ENCODE results near the gene SPOCK1. TPM values are rescaled to one million over a fixed set of nuclear protein-coding genes. Genes with fewer than 3 reads are reported as not detected.

SPOCK1 gene
- total and polyA plus RNA-seq, 9 of the 15 experiments (the other 6 are each of a cell fraction or from before 2014, with no cell fraction given) = 0.01 to 0.35 (median 0.04) TPM; not detected in 6

- TF ChIP-seq MGA (IDR thresholded peaks at IDR 0.05) (no peak), SREBF1 (IDR thresholded peaks at IDR 0.05; ENCODE audit: borderline replicate concordance, low read depth, low read length) (no peak), ZNF77 (CRISPR knock-in tag; IDR thresholded peaks at IDR 0.05) (no peak), ZNF778 (CRISPR knock-in tag; IDR thresholded peaks at IDR 0.05) (no peak), TAL1 (IDR thresholded peaks at IDR 0.05) (no peak), CREBBP (IDR thresholded peaks at IDR 0.05; ENCODE audit: low read depth, low read length) (no peak), HMBOX1 (IDR thresholded peaks at IDR 0.05) (no peak)
- TF ChIP-seq, protein P1, sequence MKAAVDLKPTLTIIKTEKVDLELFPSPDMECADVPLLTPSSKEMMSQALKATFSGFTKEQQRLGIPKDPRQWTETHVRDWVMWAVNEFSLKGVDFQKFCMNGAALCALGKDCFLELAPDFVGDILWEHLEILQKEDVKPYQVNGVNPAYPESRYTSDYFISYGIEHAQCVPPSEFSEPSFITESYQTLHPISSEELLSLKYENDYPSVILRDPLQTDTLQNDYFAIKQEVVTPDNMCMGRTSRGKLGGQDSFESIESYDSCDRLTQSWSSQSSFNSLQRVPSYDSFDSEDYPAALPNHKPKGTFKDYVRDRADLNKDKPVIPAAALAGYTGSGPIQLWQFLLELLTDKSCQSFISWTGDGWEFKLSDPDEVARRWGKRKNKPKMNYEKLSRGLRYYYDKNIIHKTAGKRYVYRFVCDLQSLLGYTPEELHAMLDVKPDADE (conservative IDR thresholded peaks at IDR 0.05; ENCODE audit: control insufficient read depth, low read depth, low read length) = no peak
- TF ChIP-seq, protein P2, sequence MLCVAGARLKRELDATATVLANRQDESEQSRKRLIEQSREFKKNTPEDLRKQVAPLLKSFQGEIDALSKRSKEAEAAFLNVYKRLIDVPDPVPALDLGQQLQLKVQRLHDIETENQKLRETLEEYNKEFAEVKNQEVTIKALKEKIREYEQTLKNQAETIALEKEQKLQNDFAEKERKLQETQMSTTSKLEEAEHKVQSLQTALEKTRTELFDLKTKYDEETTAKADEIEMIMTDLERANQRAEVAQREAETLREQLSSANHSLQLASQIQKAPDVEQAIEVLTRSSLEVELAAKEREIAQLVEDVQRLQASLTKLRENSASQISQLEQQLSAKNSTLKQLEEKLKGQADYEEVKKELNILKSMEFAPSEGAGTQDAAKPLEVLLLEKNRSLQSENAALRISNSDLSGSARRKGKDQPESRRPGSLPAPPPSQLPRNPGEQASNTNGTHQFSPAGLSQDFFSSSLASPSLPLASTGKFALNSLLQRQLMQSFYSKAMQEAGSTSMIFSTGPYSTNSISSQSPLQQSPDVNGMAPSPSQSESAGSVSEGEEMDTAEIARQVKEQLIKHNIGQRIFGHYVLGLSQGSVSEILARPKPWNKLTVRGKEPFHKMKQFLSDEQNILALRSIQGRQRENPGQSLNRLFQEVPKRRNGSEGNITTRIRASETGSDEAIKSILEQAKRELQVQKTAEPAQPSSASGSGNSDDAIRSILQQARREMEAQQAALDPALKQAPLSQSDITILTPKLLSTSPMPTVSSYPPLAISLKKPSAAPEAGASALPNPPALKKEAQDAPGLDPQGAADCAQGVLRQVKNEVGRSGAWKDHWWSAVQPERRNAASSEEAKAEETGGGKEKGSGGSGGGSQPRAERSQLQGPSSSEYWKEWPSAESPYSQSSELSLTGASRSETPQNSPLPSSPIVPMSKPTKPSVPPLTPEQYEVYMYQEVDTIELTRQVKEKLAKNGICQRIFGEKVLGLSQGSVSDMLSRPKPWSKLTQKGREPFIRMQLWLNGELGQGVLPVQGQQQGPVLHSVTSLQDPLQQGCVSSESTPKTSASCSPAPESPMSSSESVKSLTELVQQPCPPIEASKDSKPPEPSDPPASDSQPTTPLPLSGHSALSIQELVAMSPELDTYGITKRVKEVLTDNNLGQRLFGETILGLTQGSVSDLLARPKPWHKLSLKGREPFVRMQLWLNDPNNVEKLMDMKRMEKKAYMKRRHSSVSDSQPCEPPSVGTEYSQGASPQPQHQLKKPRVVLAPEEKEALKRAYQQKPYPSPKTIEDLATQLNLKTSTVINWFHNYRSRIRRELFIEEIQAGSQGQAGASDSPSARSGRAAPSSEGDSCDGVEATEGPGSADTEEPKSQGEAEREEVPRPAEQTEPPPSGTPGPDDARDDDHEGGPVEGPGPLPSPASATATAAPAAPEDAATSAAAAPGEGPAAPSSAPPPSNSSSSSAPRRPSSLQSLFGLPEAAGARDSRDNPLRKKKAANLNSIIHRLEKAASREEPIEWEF (CRISPR knock-in tag; IDR thresholded peaks at IDR 0.05) = no peak
Measured at GRCh38 chr5:137348759-137349158, 150.4 kb downstream of the SPOCK1 start (continued).
